HEK293 (cell line): ENCODE results near the gene HMGN4.

Experiments
- CTCF ChIA-PET: fragments of 350-600 bp; formaldehyde crosslinking; extraction: SDS; loops from one replicate; lab custom pipeline; 2021; ENCODE audit warnings: antibody characterized with exemption; lab: Yijun Ruan, JAX
- POLR2A ChIA-PET: fragments of 300-600 bp; formaldehyde crosslinking; extraction: SDS; loops from one replicate; lab custom pipeline; 2020; ENCODE audit warnings: antibody characterized with exemption, inconsistent platforms; lab: Yijun Ruan, JAX
- H3K27ac ChIP-seq: fragments of 200-500 bp; sonication (Bioruptor generic); 2 replicates; pipeline ENCODE4 v1.5.1; 2014; ENCODE audit warnings: low read depth, low read length, control low read depth, inconsistent platforms; ENCODE audit errors: extremely low read depth
- H3K36me3 ChIP-seq, 2 experiments: fragments of 200-500 bp in 1 of 2; sonication (Bioruptor generic) in 1 of 2; 1 replicate in 1 of 2; 2 replicates in 1 of 2; pipeline ENCODE4 v1.5.1; 2014 to 2017; ENCODE audit warnings: inconsistent platforms in 2 of 2, low read length in 2 of 2; ENCODE audit not compliant: control insufficient read depth in 2 of 2, insufficient read depth in 1 of 2
- H3K4me1 ChIP-seq: fragments of 200-500 bp; sonication (Bioruptor generic); 2 replicates; pipeline ENCODE4 v1.5.1; 2014; ENCODE audit warnings: mild to moderate bottlenecking, low read length, inconsistent platforms; ENCODE audit not compliant: control insufficient read depth, insufficient read depth
- H3K4me3 ChIP-seq: 2 replicates; pipeline ENCODE4 v1.5.1; 2011; ENCODE audit warnings: low read depth, mild to moderate bottlenecking, control low read depth, low read length, moderate library complexity
- H3K9me3 ChIP-seq: fragments of 200-500 bp; sonication (Bioruptor generic); 2 replicates; pipeline ENCODE4 v1.5.1; 2014; ENCODE audit warnings: low read depth, low read length, inconsistent platforms; ENCODE audit not compliant: control insufficient read depth, insufficient read depth
- BCL11B ChIP-seq: fragments of 450-650 bp; formaldehyde crosslinking; IDR thresholded peaks from 2 replicates; pipeline ENCODE4 v1.5.1; 2016; ENCODE audit warnings: low read depth, missing biosample characterization, missing genetic modification characterization
- GFI1B ChIP-seq: fragments of 450-650 bp; formaldehyde crosslinking; IDR thresholded peaks from 2 replicates; pipeline ENCODE4 v1.5.1; 2016; ENCODE audit warnings: missing biosample characterization, missing genetic modification characterization
- KLF16 ChIP-seq: fragments of 450-650 bp; formaldehyde crosslinking; IDR thresholded peaks from 2 replicates; pipeline ENCODE4 v1.5.1; 2017; ENCODE audit warnings: missing biosample characterization, missing genetic modification characterization
- KLF7 ChIP-seq: fragments of 450-650 bp; formaldehyde crosslinking; IDR thresholded peaks from 2 replicates; pipeline ENCODE4 v1.5.1; 2016; ENCODE audit warnings: missing biosample characterization, missing genetic modification characterization, borderline replicate concordance
- PATZ1 ChIP-seq: fragments of 450-650 bp; formaldehyde crosslinking; IDR thresholded peaks from 2 replicates; pipeline ENCODE4 v1.5.1; 2016; ENCODE audit warnings: missing biosample characterization, missing genetic modification characterization
- SCRT2 ChIP-seq: fragments of 450-650 bp; formaldehyde crosslinking; IDR thresholded peaks from 2 replicates; pipeline ENCODE4 v1.5.1; 2016; ENCODE audit warnings: missing biosample characterization, missing genetic modification characterization
- SP2 ChIP-seq: fragments of 450-650 bp; formaldehyde crosslinking; IDR thresholded peaks from 2 replicates; pipeline ENCODE4 v1.5.1; 2016; ENCODE audit warnings: missing biosample characterization, missing genetic modification characterization
- TRIM28 ChIP-seq: IDR thresholded peaks from 2 replicates; pipeline ENCODE4 v1.6.1; 2011; ENCODE audit warnings: low read length, control low read depth, borderline replicate concordance
- ZBTB10 ChIP-seq: fragments of 450-650 bp; formaldehyde crosslinking; IDR thresholded peaks from 2 replicates; pipeline ENCODE4 v1.5.1; 2016; ENCODE audit warnings: missing biosample characterization, missing genetic modification characterization
- ZBTB11 ChIP-seq: fragments of 450-650 bp; formaldehyde crosslinking; conservative IDR thresholded peaks from 2 replicates; pipeline ENCODE4 v1.5.1; 2016; ENCODE audit warnings: low read depth, missing biosample characterization, missing genetic modification characterization
- ZBTB20 ChIP-seq: fragments of 450-650 bp; formaldehyde crosslinking; IDR thresholded peaks from 2 replicates; pipeline ENCODE4 v1.5.1; 2016; ENCODE audit warnings: missing biosample characterization, missing genetic modification characterization
- ZBTB49 ChIP-seq: fragments of 450-650 bp; formaldehyde crosslinking; IDR thresholded peaks from 2 replicates; pipeline ENCODE4 v1.5.1; 2016; ENCODE audit warnings: missing biosample characterization, missing genetic modification characterization, low read depth
- ZBTB8A ChIP-seq: fragments of 450-650 bp; formaldehyde crosslinking; IDR thresholded peaks from 2 replicates; pipeline ENCODE4 v1.5.1; 2016; ENCODE audit warnings: missing biosample characterization, missing genetic modification characterization
- ZNF121 ChIP-seq: fragments of 450-650 bp; formaldehyde crosslinking; IDR thresholded peaks from 2 replicates; pipeline ENCODE4 v1.5.1; 2016; ENCODE audit warnings: missing biosample characterization, missing genetic modification characterization
- ZNF174 ChIP-seq: fragments of 450-650 bp; formaldehyde crosslinking; IDR thresholded peaks from 2 replicates; pipeline ENCODE4 v1.5.0; 2017; ENCODE audit warnings: missing biosample characterization, mild to moderate bottlenecking, missing genetic modification characterization
- ZNF19 ChIP-seq: fragments of 450-650 bp; formaldehyde crosslinking; IDR thresholded peaks from 2 replicates; pipeline ENCODE4; 2016; ENCODE audit warnings: missing biosample characterization, missing genetic modification characterization, low read depth
- ZNF248 ChIP-seq: fragments of 450-650 bp; formaldehyde crosslinking; IDR thresholded peaks from 2 replicates; pipeline ENCODE4 v1.5.1; 2017; ENCODE audit warnings: missing biosample characterization, missing genetic modification characterization
- ZNF266 ChIP-seq: fragments of 450-650 bp; formaldehyde crosslinking; IDR thresholded peaks from 2 replicates; pipeline ENCODE4 v1.5.1; 2016; ENCODE audit warnings: missing biosample characterization, missing genetic modification characterization, low read depth
- ZNF391 ChIP-seq: fragments of 450-650 bp; formaldehyde crosslinking; IDR thresholded peaks from 2 replicates; pipeline ENCODE4 v1.5.1; 2016; ENCODE audit warnings: low read depth, missing biosample characterization, missing genetic modification characterization, borderline replicate concordance
- ZNF398 ChIP-seq: fragments of 450-650 bp; formaldehyde crosslinking; IDR thresholded peaks from 2 replicates; pipeline ENCODE4 v1.5.1; 2017; ENCODE audit warnings: missing biosample characterization, missing genetic modification characterization
- ZNF548 ChIP-seq: fragments of 450-650 bp; formaldehyde crosslinking; IDR thresholded peaks from 2 replicates; pipeline ENCODE4 v1.5.1; 2016; ENCODE audit warnings: missing biosample characterization, missing genetic modification characterization
- ZNF549 ChIP-seq: fragments of 450-650 bp; IDR thresholded peaks from 2 replicates; pipeline ENCODE4 v1.5.1; 2018; ENCODE audit warnings: missing biosample characterization, missing genetic modification characterization, mild to moderate bottlenecking, inconsistent platforms, moderate library complexity
- ZNF600 ChIP-seq: fragments of 450-650 bp; formaldehyde crosslinking; IDR thresholded peaks from 2 replicates; pipeline ENCODE4 v1.5.1; 2016; ENCODE audit warnings: missing biosample characterization, missing genetic modification characterization
- ZNF701 ChIP-seq: fragments of 450-650 bp; formaldehyde crosslinking; IDR thresholded peaks from 2 replicates; pipeline ENCODE4 v1.5.1; 2016; ENCODE audit warnings: missing biosample characterization, missing genetic modification characterization
- ZXDB ChIP-seq: fragments of 450-650 bp; formaldehyde crosslinking; IDR thresholded peaks from 2 replicates; pipeline ENCODE4 v1.5.1; 2016; ENCODE audit warnings: missing biosample characterization, missing genetic modification characterization

The HMGN4 gene

GRCh38 chr6:26538572-26538902 lies 371 bp downstream of the HMGN4 start (continued):
- TF ChIP-seq ZNF398 (tag by site-specific recombination) (no peak), ZNF266 (no peak), KLF7 (tag by site-specific recombination) (no peak), ZBTB10 (tag by site-specific recombination) (no peak), ZNF174 (tag by site-specific recombination) (no peak)

GRCh38 chr6:26539071-26539615 lies 977 bp downstream of the HMGN4 start:
- POLR2A ChIA-PET: interaction anchor here (0.9 to 2.5 kb wide), 6 partner anchors 12 to 208 kb away, joined by 3 to 13 read pairs (median 9); no protein-coding TSS in a partner anchor
- TF ChIP-seq ZNF248 (tag by site-specific recombination) (no peak), ZBTB8A (tag by site-specific recombination) (0 out of 2 replicates have a peak, but pooled peaks have one; percentile 10), ZNF600 (tag by site-specific recombination) (0 out of 2 replicates have a peak, but pooled peaks have one; percentile 16), ZBTB20 (tag by site-specific recombination) (no peak), SCRT2 (tag by site-specific recombination) (peak; percentile 71), PATZ1 (tag by site-specific recombination) (no peak), ZNF19 (tag by site-specific recombination) (no peak), KLF16 (tag by site-specific recombination) (no peak), ZBTB11 (tag by site-specific recombination) (no peak), ZBTB49 (tag by site-specific recombination) (no peak), SP2 (tag by site-specific recombination) (no peak), ZNF548 (no peak), ZNF391 (no peak), ZNF549 (tag by site-specific recombination) (no peak), ZNF121 (peak; percentile 99), ZXDB (tag by site-specific recombination) (no peak), TRIM28 (no peak), BCL11B (tag by site-specific recombination) (no peak), ZNF701 (tag by site-specific recombination) (no peak), GFI1B (tag by site-specific recombination) (no peak)

More at GRCh38 chr6:26539071-26539615, 977 bp downstream of the HMGN4 start:
- H3K4me3 ChIP-seq: peak overlapping the region; percentile 76
- peaks cover 5% of the 10 kb centered on the region; the same call in 1 of the 2 replicates for H3K4me1 ChIP-seq
- H3K27ac ChIP-seq: peak overlapping the region; percentile 79
- CTCF ChIA-PET: interaction anchor here (0.7 to 2.7 kb wide), 3 partner anchors 13 to 587 kb away, joined by 3 to 9 read pairs (median 5); no protein-coding TSS in a partner anchor
- peaks cover 3 to 11% of the 10 kb centered on the region in 2 experiments; a peak in 2 of 3 replicates for H3K36me3 ChIP-seq
- no peaks in the 10 kb centered on the region for H3K9me3 ChIP-seq
